NCI-H2107 treated with DMSO at 0.1 percent for 48 hours (cell line): Measurements from ENCODE around the gene IL2RA.
"Not testable (repeated sequence)": the region's sequence is repeated elsewhere in the genome, so short reads cannot be mapped to it uniquely, and the experiment has no call there.

Experiments
- DNase-seq: peaks from one replicate; lab custom pipeline; 2025; ENCODE audit not compliant: unreplicated experiment; lab: John Stamatoyannopoulos, UW

IL2RA gene

GRCh38 chr10:6083523-6084475, 21.6 kb upstream of the IL2RA start:
- DNase-seq = no peak

GRCh38 chr10:6082496-6083395, 20.6 kb upstream of the IL2RA start:
- no peak for DNase-seq

- no peak for DNase-seq
Observed at GRCh38 chr10:6080417-6080973, 18.3 kb upstream of the IL2RA start.

GRCh38 chr10:6079044-6079443, 16.9 kb upstream of the IL2RA start:
- DNase-seq = no peak

GRCh38 chr10:6077071-6077675, 15.0 kb upstream of the IL2RA start:
- no peak for DNase-seq

GRCh38 chr10:6074489-6075301, 12.5 kb upstream of the IL2RA start:
- no peak for DNase-seq

- DNase-seq = no peak
Observed at GRCh38 chr10:6072215-6072934, 10.2 kb upstream of the IL2RA start.

- DNase-seq = no peak
Observed at GRCh38 chr10:6071181-6072175, 9.3 kb upstream of the IL2RA start.

- DNase-seq = no peak
Observed at GRCh38 chr10:6070660-6071059, 8.5 kb upstream of the IL2RA start.

- DNase-seq = no peak
Observed at GRCh38 chr10:6069081-6069931, 7.1 kb upstream of the IL2RA start.

GRCh38 chr10:6068422-6068821, 6.3 kb upstream of the IL2RA start:
- DNase-seq = no peak

- DNase-seq = no peak
Observed at GRCh38 chr10:6068006-6068405, 5.8 kb upstream of the IL2RA start.

- DNase-seq = no peak
Observed at GRCh38 chr10:6067457-6067856, 5.3 kb upstream of the IL2RA start.

- no peak for DNase-seq
Observed at GRCh38 chr10:6065835-6066234, 3.7 kb upstream of the IL2RA start.

GRCh38 chr10:6065406-6065805, 3.2 kb upstream of the IL2RA start:
- DNase-seq = no peak

- DNase-seq = not testable (repeated sequence)
Observed at GRCh38 chr10:6064726-6065125, 2.6 kb upstream of the IL2RA start.

- DNase-seq = no peak
Observed at GRCh38 chr10:6064119-6064518, 2.0 kb upstream of the IL2RA start.
